Measurements from ENCODE around the gene GDPD5.

DNA sequence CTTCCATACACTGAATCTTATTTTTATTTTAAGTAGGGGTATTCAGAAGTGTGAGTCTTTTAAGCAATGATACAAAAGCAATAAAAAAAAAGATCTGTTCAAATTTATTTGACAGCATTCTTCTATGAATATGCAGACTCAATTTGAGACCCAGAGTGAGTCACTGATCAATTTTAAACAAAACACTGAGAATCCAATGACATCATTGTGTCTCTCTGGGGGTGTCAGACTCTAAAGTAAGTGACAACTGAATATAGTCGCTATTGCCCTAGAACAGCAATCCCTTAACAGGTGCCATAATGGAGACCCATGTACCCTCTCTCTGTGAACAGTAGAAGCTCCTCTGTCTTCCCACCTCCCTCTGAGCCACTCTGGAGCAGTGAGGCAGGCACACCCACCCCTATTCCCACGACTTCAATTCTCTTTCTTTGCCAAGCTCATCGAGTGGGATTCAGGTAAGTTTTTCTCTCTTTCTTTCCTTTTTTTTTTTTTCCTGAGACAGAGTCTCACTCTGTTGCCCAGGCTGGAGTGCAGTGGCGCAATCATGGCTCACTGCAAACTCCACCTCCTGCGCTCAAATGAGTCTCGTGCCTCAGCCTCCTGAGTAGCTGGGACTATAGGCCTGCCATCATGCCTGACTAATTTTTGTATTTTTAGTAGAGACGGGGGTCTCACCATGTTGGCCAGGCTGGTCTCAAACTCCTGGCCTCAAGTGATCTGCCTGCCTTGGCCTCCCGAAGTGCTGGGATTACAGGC, 131.5 kb downstream of the GDPD5 start:
- TF ChIP-seq, protein P1, sequence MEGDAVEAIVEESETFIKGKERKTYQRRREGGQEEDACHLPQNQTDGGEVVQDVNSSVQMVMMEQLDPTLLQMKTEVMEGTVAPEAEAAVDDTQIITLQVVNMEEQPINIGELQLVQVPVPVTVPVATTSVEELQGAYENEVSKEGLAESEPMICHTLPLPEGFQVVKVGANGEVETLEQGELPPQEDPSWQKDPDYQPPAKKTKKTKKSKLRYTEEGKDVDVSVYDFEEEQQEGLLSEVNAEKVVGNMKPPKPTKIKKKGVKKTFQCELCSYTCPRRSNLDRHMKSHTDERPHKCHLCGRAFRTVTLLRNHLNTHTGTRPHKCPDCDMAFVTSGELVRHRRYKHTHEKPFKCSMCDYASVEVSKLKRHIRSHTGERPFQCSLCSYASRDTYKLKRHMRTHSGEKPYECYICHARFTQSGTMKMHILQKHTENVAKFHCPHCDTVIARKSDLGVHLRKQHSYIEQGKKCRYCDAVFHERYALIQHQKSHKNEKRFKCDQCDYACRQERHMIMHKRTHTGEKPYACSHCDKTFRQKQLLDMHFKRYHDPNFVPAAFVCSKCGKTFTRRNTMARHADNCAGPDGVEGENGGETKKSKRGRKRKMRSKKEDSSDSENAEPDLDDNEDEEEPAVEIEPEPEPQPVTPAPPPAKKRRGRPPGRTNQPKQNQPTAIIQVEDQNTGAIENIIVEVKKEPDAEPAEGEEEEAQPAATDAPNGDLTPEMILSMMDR (conservative IDR thresholded peaks at IDR 0.05 in 1 of 2, IDR thresholded peaks at IDR 0.05 in 1 of 2; ENCODE audit: low read depth in 1 of 2, low read length in 2 of 2), result no peak
- TF ChIP-seq EZH2 (IDR thresholded peaks at IDR 0.05; ENCODE audit: low read length, missing control alignments), result no peak

Measured in fibroblast of lung (primary cell).